Fibroblast of skin of right quadriceps (primary cell): ENCODE results near the gene SAPCD2.
"Not testable (repeated sequence)": the region's sequence is repeated elsewhere in the genome, so short reads cannot be mapped to it uniquely, and the experiment has no call there.

Experiments
- DNase-seq: peaks from one replicate; pipeline ENCODE4 v3.0.0-alpha.2; 2013

Gene SAPCD2, protein sequence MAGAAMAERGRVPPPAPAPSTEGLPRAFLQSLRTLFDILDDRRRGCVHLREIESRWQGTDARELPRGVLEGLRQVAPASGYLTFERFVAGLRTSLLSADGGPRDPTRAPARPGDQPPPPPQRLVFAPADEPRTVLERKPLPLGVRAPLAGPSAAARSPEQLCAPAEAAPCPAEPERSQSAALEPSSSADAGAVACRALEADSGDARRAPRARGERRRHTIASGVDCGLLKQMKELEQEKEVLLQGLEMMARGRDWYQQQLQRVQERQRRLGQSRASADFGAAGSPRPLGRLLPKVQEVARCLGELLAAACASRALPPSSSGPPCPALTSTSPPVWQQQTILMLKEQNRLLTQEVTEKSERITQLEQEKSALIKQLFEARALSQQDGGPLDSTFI

GRCh38 chr9:137070201-137070905, at the start of gene SAPCD2:
Gene SAPCD2, minus strand, starts transcription at chr9:137070557. Its CDS starts 97 bp downstream, at chr9:137070460.
- peak; percentile 83 for DNase-seq

- DNase-seq, result not testable (repeated sequence)
Measured at GRCh38 chr9:137118092-137118603, 47.8 kb upstream of the SAPCD2 start.

- no peak for DNase-seq
Measured at GRCh38 chr9:137117269-137117731, 46.9 kb upstream of the SAPCD2 start.

DNA sequence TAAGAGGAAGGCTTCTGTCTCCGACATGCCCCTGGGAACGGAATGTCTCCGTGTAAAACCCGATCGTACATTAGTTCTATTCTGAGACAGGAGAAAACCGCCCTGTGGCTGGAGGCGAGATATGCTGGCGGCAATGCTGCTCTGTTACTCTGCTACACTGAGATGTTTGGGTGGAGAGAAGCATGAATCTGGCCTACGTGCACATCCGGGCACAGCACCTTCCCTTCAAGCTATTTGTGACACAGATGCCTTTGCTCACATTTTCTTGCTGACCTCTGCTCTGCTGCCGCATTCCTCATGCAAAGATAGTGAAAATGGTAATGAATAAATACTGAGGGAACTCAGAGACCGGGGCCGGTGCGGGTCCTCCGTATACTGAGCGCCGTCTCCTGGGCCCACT, 46.4 kb upstream of the SAPCD2 start:
- DNase-seq, result no peak

- DNase-seq, result no peak
Measured at GRCh38 chr9:137116027-137116507, 45.7 kb upstream of the SAPCD2 start.

- no peak for DNase-seq
Measured at GRCh38 chr9:137115394-137116026, 45.2 kb upstream of the SAPCD2 start.

DNA sequence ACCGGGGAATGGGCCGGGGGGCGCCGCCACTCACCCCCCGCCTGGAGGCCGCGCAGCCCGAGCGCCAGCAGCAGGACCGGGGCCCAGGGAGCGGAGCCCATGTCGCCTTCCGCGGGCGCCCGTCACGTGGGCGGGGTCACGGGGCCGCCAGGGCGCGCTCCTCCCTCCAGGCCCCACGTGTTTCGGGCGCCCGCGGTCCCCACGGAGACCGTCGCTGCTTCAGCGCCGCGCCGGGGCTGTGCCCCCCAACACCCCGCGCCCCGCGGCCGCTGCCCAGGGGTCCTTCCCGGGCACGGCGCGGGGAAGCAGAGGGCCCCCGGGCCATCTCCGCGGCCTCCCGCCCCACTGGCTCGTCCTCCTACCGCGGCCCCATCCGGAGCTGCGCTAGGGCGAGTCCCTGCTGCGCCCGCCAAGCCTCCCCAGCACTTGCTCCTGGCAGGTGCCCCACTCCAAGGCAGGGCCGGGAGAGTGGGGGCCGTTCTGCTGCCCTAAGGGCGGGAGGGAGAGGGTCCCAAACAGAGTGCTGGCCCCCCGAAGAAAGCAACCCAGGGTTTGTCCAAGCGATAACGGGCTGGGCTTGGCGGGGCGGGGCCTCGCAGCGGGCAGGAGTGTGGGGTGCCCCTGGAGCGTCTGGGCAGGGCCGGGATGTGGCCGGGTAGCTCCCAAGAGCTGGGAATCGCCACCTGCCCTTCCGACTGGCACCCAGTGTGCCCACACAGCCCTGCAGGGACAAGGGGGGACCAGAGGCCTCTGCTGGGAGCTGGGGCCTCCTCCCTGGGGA, 44.4 kb upstream of the SAPCD2 start, which contains the start of gene DPP7:
TSS of gene DPP7 (minus strand) at position 121 of the 781 bp plus-strand sequence. CDS start at position 101, 20 bp downstream.
- DNase-seq, result peak; percentile 32

- DNase-seq, result no peak
Measured at GRCh38 chr9:137114220-137114612, 43.9 kb upstream of the SAPCD2 start.

DNA sequence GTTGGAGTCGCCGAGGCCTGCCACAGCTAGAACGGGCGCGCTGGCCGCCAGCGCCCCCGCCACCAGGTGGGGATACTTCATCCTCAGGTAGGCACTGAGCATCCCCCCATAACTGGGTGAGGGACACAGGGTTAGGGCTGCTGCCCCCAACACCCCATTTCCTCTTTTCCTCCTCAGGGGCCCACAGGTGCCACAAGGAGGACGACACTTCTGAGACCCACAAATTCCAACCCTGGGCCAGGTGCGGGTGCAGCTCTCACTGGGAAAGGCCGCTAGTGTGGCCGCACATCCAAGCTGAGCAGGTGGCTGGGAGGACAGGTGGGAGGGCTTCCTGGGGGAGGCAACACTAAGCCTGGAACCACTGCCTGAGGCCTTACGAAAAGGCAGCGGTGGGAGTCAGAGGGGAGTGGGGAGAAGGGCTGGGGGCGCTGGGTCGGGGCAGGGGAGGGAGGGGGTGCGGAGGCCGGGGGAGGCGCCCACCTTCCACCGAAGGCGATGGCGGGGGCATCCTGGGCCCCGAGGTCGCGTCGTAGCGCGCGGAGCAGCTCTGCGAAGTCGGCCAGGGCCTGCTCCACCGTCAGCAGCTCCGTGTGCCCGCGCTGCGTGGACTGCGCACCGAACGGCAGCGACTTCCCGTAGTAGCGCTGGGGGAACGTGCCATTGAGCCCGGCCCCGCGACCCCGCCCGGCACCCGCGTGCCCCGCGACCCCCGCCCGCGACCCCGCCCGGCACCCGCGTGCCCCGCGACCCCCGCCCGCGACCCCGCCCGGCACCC, 43.2 kb upstream of the SAPCD2 start:
- DNase-seq, result no peak

- no peak for DNase-seq
Measured at GRCh38 chr9:137112564-137113384, 42.4 kb upstream of the SAPCD2 start.

GRCh38 chr9:137111788-137112563, 41.6 kb upstream of the SAPCD2 start:
- no peak for DNase-seq

GRCh38 chr9:137110911-137111787, 40.8 kb upstream of the SAPCD2 start:
- no peak for DNase-seq

GRCh38 chr9:137110147-137110910, 40.0 kb upstream of the SAPCD2 start:
- no peak for DNase-seq

GRCh38 chr9:137109250-137110146, 39.1 kb upstream of the SAPCD2 start:
- DNase-seq, result no peak

- DNase-seq, result no peak
Measured at GRCh38 chr9:137108608-137109249, 38.4 kb upstream of the SAPCD2 start.

GRCh38 chr9:137107982-137108381, 37.6 kb upstream of the SAPCD2 start:
- DNase-seq, result no peak
